Liver (tissue), 9 donors: ENCODE measurements around the gene DLX4. TPM values are rescaled to one million over a fixed set of nuclear protein-coding genes. Genes with fewer than 3 reads are reported as not detected.

ENCODE experiments used
- DNase-seq: peaks from one replicate; pipeline ENCODE4 v3.0.0-alpha.2; 2017; ENCODE audit warnings: low spot score
- H3K27ac ChIP-seq, 2 donors: one replicate each; pipeline ENCODE4 v1.7.0; 2013; ENCODE audit warnings: inconsistent platforms in 2 of 2, low read length in 2 of 2, control low read depth in 1 of 2, low read depth in 1 of 2, mild to moderate bottlenecking in 1 of 2
- H3K27me3 ChIP-seq, 4 donors: one replicate each; pipeline versions ENCODE4 v1.6.1 to v1.7.0; 2013; ENCODE audit warnings: low read length in 3 of 4, inconsistent platforms in 1 of 4, mild to moderate bottlenecking in 1 of 4, moderate library complexity in 1 of 4; ENCODE audit not compliant: control insufficient read depth in 4 of 4, insufficient read depth in 4 of 4
- H3K36me3 ChIP-seq, 4 donors: one replicate each; pipeline versions ENCODE4 v1.6.1 to v1.7.0; 2013; ENCODE audit warnings: low read length in 3 of 4, mild to moderate bottlenecking in 3 of 4, low read depth in 1 of 4, moderate library complexity in 1 of 4; ENCODE audit not compliant: control insufficient read depth in 4 of 4, insufficient read depth in 3 of 4
- H3K4me1 ChIP-seq, 4 donors: one replicate each; pipeline versions ENCODE4 v1.6.1 to v1.7.0; 2013; ENCODE audit warnings: low read length in 3 of 4, mild to moderate bottlenecking in 3 of 4, moderate library complexity in 1 of 4; ENCODE audit not compliant: control insufficient read depth in 4 of 4, insufficient read depth in 4 of 4
- H3K4me3 ChIP-seq, 3 donors: one replicate each; pipeline versions ENCODE4 v1.6.1 to v1.7.0; 2013; ENCODE audit warnings: low read length in 3 of 3, control low read depth in 1 of 3, low read depth in 1 of 3, mild to moderate bottlenecking in 1 of 3
- H3K9ac ChIP-seq, 2 donors: one replicate each; pipeline ENCODE4 v1.7.0; 2013; ENCODE audit warnings: low read length in 2 of 2, mild to moderate bottlenecking in 2 of 2, moderate library complexity in 2 of 2, control low read depth in 1 of 2, low read depth in 1 of 2
- H3K9me3 ChIP-seq, 4 donors: one replicate each; pipeline versions ENCODE4 v1.6.1 to v1.7.0; 2013; ENCODE audit warnings: low read length in 3 of 4; ENCODE audit not compliant: control insufficient read depth in 4 of 4
- EGR1 ChIP-seq, 2 donors: IDR thresholded peaks; 2 replicates each; pipeline ENCODE4 v1.6.1; 2016 to 2018; ENCODE audit warnings: antibody characterized with exemption in 2 of 2, low read depth in 2 of 2
- FOXA1 ChIP-seq: IDR thresholded peaks from 2 replicates; pipeline ENCODE4 v1.6.1; 2016; ENCODE audit warnings: antibody characterized with exemption
- GABPA ChIP-seq, 2 donors: IDR thresholded peaks in 1 of 2; conservative IDR thresholded peaks in 1 of 2; 2 replicates each; pipeline ENCODE4 v1.6.1; 2016; ENCODE audit warnings: antibody characterized with exemption in 2 of 2, mild to moderate bottlenecking in 1 of 2, moderate library complexity in 1 of 2
- HNF4A ChIP-seq, 2 donors: conservative IDR thresholded peaks; 2 replicates each; pipeline ENCODE4 v1.6.1; 2016; ENCODE audit warnings: antibody characterized with exemption in 2 of 2, mild to moderate bottlenecking in 2 of 2
- MAX ChIP-seq: IDR thresholded peaks from 2 replicates; pipeline ENCODE4 v1.6.1; 2016; ENCODE audit warnings: antibody characterized with exemption
- NR2F2 ChIP-seq: IDR thresholded peaks from 2 replicates; pipeline ENCODE4 v1.6.1; 2016; ENCODE audit warnings: antibody characterized with exemption
- RAD21 ChIP-seq, 2 donors: IDR thresholded peaks; 2 replicates each; pipeline ENCODE4 v1.6.1; 2016; ENCODE audit warnings: antibody characterized with exemption in 2 of 2, mild to moderate bottlenecking in 2 of 2
- RXRA ChIP-seq, 2 donors: IDR thresholded peaks; 2 replicates each; pipeline ENCODE4 v1.6.1; 2017 to 2018; ENCODE audit warnings: antibody characterized with exemption in 2 of 2, mild to moderate bottlenecking in 1 of 2
- SP1 ChIP-seq: IDR thresholded peaks from 2 replicates; pipeline ENCODE4 v1.6.1; 2018; ENCODE audit warnings: antibody characterized with exemption, mild to moderate bottlenecking
- TAF1 ChIP-seq: conservative IDR thresholded peaks from 2 replicates; pipeline ENCODE4 v1.6.1; 2016; ENCODE audit warnings: antibody characterized with exemption, mild to moderate bottlenecking
- YY1 ChIP-seq: IDR thresholded peaks from 2 replicates; pipeline ENCODE4 v1.6.1; 2016; ENCODE audit warnings: antibody characterized with exemption, mild to moderate bottlenecking
- WGBS: extraction: QIAGEN DNeasy Blood & Tissue Kit; methylation state at CpG from one replicate; pipeline ENCODE4 v1.1.7; 2013; 5-methylcytosine and 5-hydroxymethylcytosine counted together
- polyA plus RNA-seq, 2 donors: library from polyadenylated mRNA; stranded (reverse) in 1 of 2; unstranded in 1 of 2; fragments of 200-250 nt in 1 of 2; fragments of >200 nt in 1 of 2; fragmentation: Nextera tagmentation in 1 of 2; extraction: Ambion mirVana in 1 of 2; gene quantifications; one replicate each; pipeline versions ENCODE4 v1.2.1 to v1.2.3, GENCODE V29; 2013 to 2015
- total RNA-seq, 2 donors: library from RNA; depleted of rRNA; stranded (reverse); fragments of >200 nt; gene quantifications; one replicate each; pipeline ENCODE4 v1.2.3, GENCODE V29; 2014
- TF ChIP-seq, protein P1 (sequence below): fragments of 150-350 bp; IDR thresholded peaks from 2 replicates; pipeline ENCODE4 v1.5.1; 2017; ENCODE audit warnings: improper control_type of control experiment, low read depth, low read length; ENCODE audit not compliant: missing input control
- TF ChIP-seq, protein P2 (sequence below): IDR thresholded peaks from 2 replicates; pipeline ENCODE4 v1.6.1; 2016; ENCODE audit warnings: antibody characterized with exemption
- TF ChIP-seq, protein P3 (sequence below): IDR thresholded peaks from 2 replicates; pipeline ENCODE4 v1.6.1; 2016; ENCODE audit warnings: antibody characterized with exemption, mild to moderate bottlenecking
- TF ChIP-seq, protein P4 (sequence below): IDR thresholded peaks from 2 replicates; pipeline ENCODE4 v1.6.1; 2016; ENCODE audit warnings: antibody characterized with exemption
- donor health status: healthy.
- donor health status: healthy.
- donor health status: healthy.
- donor health status: healthy.
- donor health status: healthy.

The DLX4 gene
- total and polyA plus RNA-seq, 4 donors: not detected

- no peak overlapping the region for H3K4me3 ChIP-seq
- peaks cover 0 to 5% (median 1%) of the 10 kb centered on the region in 4 donors for H3K4me1 ChIP-seq
- H3K9me3 ChIP-seq: no peaks in the 10 kb centered on the region
- peaks cover under 1 to 14% (median 8%) of the 10 kb centered on the region in 4 donors for H3K27me3 ChIP-seq
- DNase-seq: no peak
- no peak for TF ChIP-seq YY1
- no peak for TF ChIP-seq SP1
- no peak for TF ChIP-seq TAF1
- no peak for TF ChIP-seq HNF4A (conservative IDR thresholded peaks at IDR 0.05)
- TF ChIP-seq RXRA (IDR thresholded peaks at IDR 0.05): no peak
- TF ChIP-seq NR2F2: no peak
- TF ChIP-seq EGR1 (IDR thresholded peaks at IDR 0.05; ENCODE audit: low read depth in 2 of 2): no peak
- TF ChIP-seq MAX: no peak
- no peak for TF ChIP-seq GABPA (IDR thresholded peaks at IDR 0.05 in 1 of 2, conservative IDR thresholded peaks at IDR 0.05 in 1 of 2)
- TF ChIP-seq, protein P1, sequence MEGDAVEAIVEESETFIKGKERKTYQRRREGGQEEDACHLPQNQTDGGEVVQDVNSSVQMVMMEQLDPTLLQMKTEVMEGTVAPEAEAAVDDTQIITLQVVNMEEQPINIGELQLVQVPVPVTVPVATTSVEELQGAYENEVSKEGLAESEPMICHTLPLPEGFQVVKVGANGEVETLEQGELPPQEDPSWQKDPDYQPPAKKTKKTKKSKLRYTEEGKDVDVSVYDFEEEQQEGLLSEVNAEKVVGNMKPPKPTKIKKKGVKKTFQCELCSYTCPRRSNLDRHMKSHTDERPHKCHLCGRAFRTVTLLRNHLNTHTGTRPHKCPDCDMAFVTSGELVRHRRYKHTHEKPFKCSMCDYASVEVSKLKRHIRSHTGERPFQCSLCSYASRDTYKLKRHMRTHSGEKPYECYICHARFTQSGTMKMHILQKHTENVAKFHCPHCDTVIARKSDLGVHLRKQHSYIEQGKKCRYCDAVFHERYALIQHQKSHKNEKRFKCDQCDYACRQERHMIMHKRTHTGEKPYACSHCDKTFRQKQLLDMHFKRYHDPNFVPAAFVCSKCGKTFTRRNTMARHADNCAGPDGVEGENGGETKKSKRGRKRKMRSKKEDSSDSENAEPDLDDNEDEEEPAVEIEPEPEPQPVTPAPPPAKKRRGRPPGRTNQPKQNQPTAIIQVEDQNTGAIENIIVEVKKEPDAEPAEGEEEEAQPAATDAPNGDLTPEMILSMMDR: no peak
- TF ChIP-seq, protein P2, sequence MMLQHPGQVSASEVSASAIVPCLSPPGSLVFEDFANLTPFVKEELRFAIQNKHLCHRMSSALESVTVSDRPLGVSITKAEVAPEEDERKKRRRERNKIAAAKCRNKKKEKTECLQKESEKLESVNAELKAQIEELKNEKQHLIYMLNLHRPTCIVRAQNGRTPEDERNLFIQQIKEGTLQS: no peak
- TF ChIP-seq, protein P3, sequence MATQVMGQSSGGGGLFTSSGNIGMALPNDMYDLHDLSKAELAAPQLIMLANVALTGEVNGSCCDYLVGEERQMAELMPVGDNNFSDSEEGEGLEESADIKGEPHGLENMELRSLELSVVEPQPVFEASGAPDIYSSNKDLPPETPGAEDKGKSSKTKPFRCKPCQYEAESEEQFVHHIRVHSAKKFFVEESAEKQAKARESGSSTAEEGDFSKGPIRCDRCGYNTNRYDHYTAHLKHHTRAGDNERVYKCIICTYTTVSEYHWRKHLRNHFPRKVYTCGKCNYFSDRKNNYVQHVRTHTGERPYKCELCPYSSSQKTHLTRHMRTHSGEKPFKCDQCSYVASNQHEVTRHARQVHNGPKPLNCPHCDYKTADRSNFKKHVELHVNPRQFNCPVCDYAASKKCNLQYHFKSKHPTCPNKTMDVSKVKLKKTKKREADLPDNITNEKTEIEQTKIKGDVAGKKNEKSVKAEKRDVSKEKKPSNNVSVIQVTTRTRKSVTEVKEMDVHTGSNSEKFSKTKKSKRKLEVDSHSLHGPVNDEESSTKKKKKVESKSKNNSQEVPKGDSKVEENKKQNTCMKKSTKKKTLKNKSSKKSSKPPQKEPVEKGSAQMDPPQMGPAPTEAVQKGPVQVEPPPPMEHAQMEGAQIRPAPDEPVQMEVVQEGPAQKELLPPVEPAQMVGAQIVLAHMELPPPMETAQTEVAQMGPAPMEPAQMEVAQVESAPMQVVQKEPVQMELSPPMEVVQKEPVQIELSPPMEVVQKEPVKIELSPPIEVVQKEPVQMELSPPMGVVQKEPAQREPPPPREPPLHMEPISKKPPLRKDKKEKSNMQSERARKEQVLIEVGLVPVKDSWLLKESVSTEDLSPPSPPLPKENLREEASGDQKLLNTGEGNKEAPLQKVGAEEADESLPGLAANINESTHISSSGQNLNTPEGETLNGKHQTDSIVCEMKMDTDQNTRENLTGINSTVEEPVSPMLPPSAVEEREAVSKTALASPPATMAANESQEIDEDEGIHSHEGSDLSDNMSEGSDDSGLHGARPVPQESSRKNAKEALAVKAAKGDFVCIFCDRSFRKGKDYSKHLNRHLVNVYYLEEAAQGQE: no peak
- TF ChIP-seq RAD21 (IDR thresholded peaks at IDR 0.05): no peak
- TF ChIP-seq, protein P4, sequence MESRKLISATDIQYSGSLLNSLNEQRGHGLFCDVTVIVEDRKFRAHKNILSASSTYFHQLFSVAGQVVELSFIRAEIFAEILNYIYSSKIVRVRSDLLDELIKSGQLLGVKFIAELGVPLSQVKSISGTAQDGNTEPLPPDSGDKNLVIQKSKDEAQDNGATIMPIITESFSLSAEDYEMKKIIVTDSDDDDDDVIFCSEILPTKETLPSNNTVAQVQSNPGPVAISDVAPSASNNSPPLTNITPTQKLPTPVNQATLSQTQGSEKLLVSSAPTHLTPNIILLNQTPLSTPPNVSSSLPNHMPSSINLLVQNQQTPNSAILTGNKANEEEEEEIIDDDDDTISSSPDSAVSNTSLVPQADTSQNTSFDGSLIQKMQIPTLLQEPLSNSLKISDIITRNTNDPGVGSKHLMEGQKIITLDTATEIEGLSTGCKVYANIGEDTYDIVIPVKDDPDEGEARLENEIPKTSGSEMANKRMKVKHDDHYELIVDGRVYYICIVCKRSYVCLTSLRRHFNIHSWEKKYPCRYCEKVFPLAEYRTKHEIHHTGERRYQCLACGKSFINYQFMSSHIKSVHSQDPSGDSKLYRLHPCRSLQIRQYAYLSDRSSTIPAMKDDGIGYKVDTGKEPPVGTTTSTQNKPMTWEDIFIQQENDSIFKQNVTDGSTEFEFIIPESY: no peak
- no peak for TF ChIP-seq FOXA1
- no peak overlapping the region for H3K27ac ChIP-seq
- H3K9ac ChIP-seq: no peak overlapping the region
- no peaks in the 10 kb centered on the region for H3K36me3 ChIP-seq
- 65% methylated on average over 8 of the region's 8 CpGs for WGBS
Measured at GRCh38 chr17:49959183-49959935, 9.6 kb upstream of the DLX4 start.
